Measurements from ENCODE around the gene FHIT. TPM values are rescaled to one million over a fixed set of nuclear protein-coding genes. Genes with fewer than 3 reads are reported as not detected.

The FHIT gene
- total RNA-seq, 4 donors from 2014 or later, result 4.4 to 10.6 (median 8.4) TPM

- TF ChIP-seq CTCF (IDR thresholded peaks at IDR 0.05; ENCODE audit: low read depth), result no peak
Measured at GRCh38 chr3:60475096-60475495, 776.2 kb downstream of the FHIT start.

GRCh38 chr3:60469481-60469880 lies 781.8 kb downstream of the FHIT start:
- TF ChIP-seq CTCF (IDR thresholded peaks at IDR 0.05; ENCODE audit: low read depth), result no peak

GRCh38 chr3:60463685-60464084 lies 787.6 kb downstream of the FHIT start:
- TF ChIP-seq CTCF (IDR thresholded peaks at IDR 0.05; ENCODE audit: low read depth), result no peak

- no peak for TF ChIP-seq CTCF (IDR thresholded peaks at IDR 0.05; ENCODE audit: low read depth)
Measured at GRCh38 chr3:60461267-60461666, 790.0 kb downstream of the FHIT start.

- TF ChIP-seq CTCF (IDR thresholded peaks at IDR 0.05; ENCODE audit: low read depth), result no peak
Measured at GRCh38 chr3:60456180-60456579, 795.1 kb downstream of the FHIT start.

- no peak for TF ChIP-seq CTCF (IDR thresholded peaks at IDR 0.05; ENCODE audit: low read depth)
Measured at GRCh38 chr3:60453326-60453725, 797.9 kb downstream of the FHIT start.

GRCh38 chr3:60448696-60449095 lies 802.6 kb downstream of the FHIT start:
- no peak for TF ChIP-seq CTCF (IDR thresholded peaks at IDR 0.05; ENCODE audit: low read depth)

All from subcutaneous adipose tissue (tissue), 4 donors.